HepG2 (cell line): ENCODE results near the gene CIAO2A. TPM values are rescaled to one million over a fixed set of nuclear protein-coding genes. Genes with fewer than 3 reads are reported as not detected.
A peak's percentile ranks its signal among the peaks of the same experiment; 100 is the strongest.

Source experiments
- BATF2 ChIP-seq: sonication (generic); formaldehyde crosslinking; IDR thresholded peaks from 2 replicates; pipeline ENCODE4 v1.8.0; 2022; ENCODE audit warnings: mild to moderate bottlenecking, missing genetic modification reagents, moderate library complexity
- CBFB ChIP-seq: sonication (generic); formaldehyde crosslinking; IDR thresholded peaks from 2 replicates; pipeline ENCODE4 v1.4.0; 2020; ENCODE audit warnings: missing genetic modification reagents
- ELF1 ChIP-seq: sonication (generic); formaldehyde crosslinking; IDR thresholded peaks from 2 replicates; pipeline ENCODE4 v1.4.0; 2020; ENCODE audit warnings: missing genetic modification reagents
- MAFK ChIP-seq, 2 experiments: IDR thresholded peaks in 1 of 2; conservative IDR thresholded peaks in 1 of 2; 2 replicates each; pipeline ENCODE4 v1.6.1; 2011; ENCODE audit warnings: improper control_type of control experiment in 2 of 2, low read length in 2 of 2
- MAZ ChIP-seq, 2 experiments: sonication (generic) in 1 of 2; formaldehyde crosslinking in 1 of 2; IDR thresholded peaks; 2 replicates each; pipeline versions ENCODE4 v1.5.0 to v1.6.1; 2012 to 2020; ENCODE audit warnings: low read depth in 2 of 2, mild to moderate bottlenecking in 2 of 2, borderline replicate concordance in 1 of 2, improper control_type of control experiment in 1 of 2, low read length in 1 of 2, missing genetic modification reagents in 1 of 2, moderate library complexity in 1 of 2
- NR0B2 ChIP-seq: sonication (generic); formaldehyde crosslinking; IDR thresholded peaks from 2 replicates; pipeline ENCODE4 v1.4.0; 2020; ENCODE audit warnings: mild to moderate bottlenecking, missing genetic modification reagents
- STAT5B ChIP-seq: sonication (generic); formaldehyde crosslinking; IDR thresholded peaks from 2 replicates; pipeline ENCODE4 v1.4.0; 2020; ENCODE audit warnings: missing genetic modification reagents
- TEAD2 ChIP-seq: sonication (generic); formaldehyde crosslinking; IDR thresholded peaks from 2 replicates; pipeline ENCODE4 v1.9.0; 2021; ENCODE audit warnings: missing genetic modification reagents
- ZBTB39 ChIP-seq: sonication (generic); formaldehyde crosslinking; IDR thresholded peaks from 2 replicates; pipeline ENCODE4 v1.5.0; 2020; ENCODE audit warnings: missing genetic modification reagents
- ZFYVE20 ChIP-seq: sonication (generic); formaldehyde crosslinking; IDR thresholded peaks from 2 replicates; pipeline ENCODE4 v1.8.0; 2023; ENCODE audit warnings: low read depth, mild to moderate bottlenecking, moderate library complexity, missing genetic modification reagents, borderline replicate concordance
- ZKSCAN1 ChIP-seq: fragments of 150-350 bp; IDR thresholded peaks from 2 replicates; pipeline ENCODE4 v1.6.1; 2014; ENCODE audit warnings: low read length
- ZNF282 ChIP-seq: fragments of 450-650 bp; IDR thresholded peaks from 2 replicates; pipeline ENCODE4 v1.6.1; 2018; ENCODE audit not compliant: partially characterized antibody
- ZNF513 ChIP-seq: sonication (generic); formaldehyde crosslinking; conservative IDR thresholded peaks from 2 replicates; pipeline ENCODE4 v1.5.0; 2020; ENCODE audit warnings: missing genetic modification reagents
- ZNF572 ChIP-seq: sonication (generic); formaldehyde crosslinking; IDR thresholded peaks from 2 replicates; pipeline ENCODE4 v1.5.1; 2020; ENCODE audit warnings: mild to moderate bottlenecking, missing genetic modification reagents
- ZNF616 ChIP-seq: sonication (generic); formaldehyde crosslinking; IDR thresholded peaks from 2 replicates; pipeline ENCODE4 v1.5.0; 2020; ENCODE audit warnings: low read depth, mild to moderate bottlenecking, missing genetic modification reagents
- ZNF7 ChIP-seq: IDR thresholded peaks from 2 replicates; pipeline ENCODE4 v1.6.1; 2016; ENCODE audit warnings: missing biosample characterization, missing genetic modification reagents
- polyA plus RNA-seq, 8 experiments: library from polyadenylated mRNA; depleted of rRNA in 3 of 8; stranded (reverse) in 7 of 8; unstranded in 1 of 8; fragments of >200 nt; fragmentation: Illumina TruSeq in 4 of 8; extraction: Trizol in 4 of 8; gene quantifications; 2 replicates each; pipeline versions ENCODE4 v1.2.1 to v1.2.3, GENCODE V29; 2011 to 2016; ENCODE audit warnings: low read depth in 4 of 8, missing spikeins in 1 of 8, mixed read lengths in 1 of 8; ENCODE audit not compliant: insufficient read depth in 1 of 8
- total RNA-seq, 5 experiments: library from RNA; depleted of rRNA; stranded (reverse); fragments of >200 nt; fragmentation: Illumina TruSeq; extraction: Trizol; gene quantifications; 2 replicates each; pipeline ENCODE4 v1.2.3, GENCODE V29; 2016; ENCODE audit warnings: low read depth in 1 of 5
- TF ChIP-seq, protein P1 (sequence below): sonication (generic); formaldehyde crosslinking; IDR thresholded peaks from 2 replicates; pipeline ENCODE4 v1.8.1; 2022; ENCODE audit warnings: mild to moderate bottlenecking, missing genetic modification reagents
- TF ChIP-seq, protein P2 (sequence below): sonication (generic); formaldehyde crosslinking; IDR thresholded peaks from 2 replicates; pipeline ENCODE4 v1.4.0; 2020; ENCODE audit warnings: missing genetic modification reagents
- TF ChIP-seq, protein P3 (sequence below): sonication (generic); formaldehyde crosslinking; IDR thresholded peaks from 2 replicates; pipeline ENCODE4 v1.8.0; 2022; ENCODE audit warnings: missing genetic modification reagents, low read depth, mild to moderate bottlenecking, borderline replicate concordance

The CIAO2A gene
- total and polyA plus RNA-seq, 2 of the 13 experiments (the other 11 are each of a cell fraction or from before 2014, with no cell fraction given): 83.0 to 100 TPM

DNA sequence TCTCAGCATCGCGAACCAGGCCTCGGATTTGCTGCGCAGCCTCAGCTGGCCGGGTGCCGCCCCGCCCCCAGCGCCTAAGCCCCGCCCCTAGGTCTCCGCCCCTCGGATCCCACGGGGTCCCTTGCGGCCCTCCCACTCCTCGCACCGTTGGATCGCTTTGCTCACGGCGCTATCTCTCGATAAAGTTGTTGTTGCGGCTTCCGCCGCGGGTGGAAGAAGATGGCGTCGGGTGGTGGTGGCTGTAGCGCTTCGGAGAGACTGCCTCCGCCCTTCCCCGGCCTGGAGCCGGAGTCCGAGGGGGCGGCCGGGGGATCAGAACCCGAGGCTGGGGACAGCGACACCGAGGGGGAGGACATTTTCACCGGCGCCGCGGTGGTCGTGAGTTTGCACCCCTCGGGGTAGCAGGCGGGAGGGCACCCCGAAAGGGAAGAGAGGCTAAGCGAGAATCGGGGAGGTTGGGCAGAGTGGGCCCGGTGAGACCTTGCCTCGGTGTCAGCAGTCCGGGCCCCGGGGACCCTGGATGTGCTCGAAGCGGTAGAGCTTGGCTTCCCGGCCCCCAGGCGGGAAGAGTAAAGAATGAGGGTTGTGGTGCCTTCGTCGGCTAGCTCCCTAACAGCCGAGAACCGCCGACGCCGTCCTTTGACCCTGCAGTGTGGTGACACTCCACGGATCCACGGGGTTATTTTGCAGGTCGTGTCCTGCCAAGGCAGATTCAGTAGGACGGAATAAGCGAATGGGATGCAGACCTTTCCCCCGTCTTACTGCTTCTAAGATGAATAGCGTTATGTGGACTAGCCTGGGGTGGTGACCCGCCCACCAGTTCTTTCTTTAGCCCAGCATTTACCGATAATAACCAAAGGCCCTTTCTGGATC, 2.4 kb upstream of the CIAO2A start, which contains the start of gene SNX1 (continued):
- peak; percentile 68; the same call in 1 of the 2 replicates for TF ChIP-seq MAZ (IDR thresholded peaks at IDR 0.05; ENCODE audit: borderline replicate concordance, low read depth, low read length)
- peak; percentile 57 for TF ChIP-seq MAZ (CRISPR knock-in tag; IDR thresholded peaks at IDR 0.05; ENCODE audit: low read depth)
- 0 out of 2 replicates have a peak, but pooled peaks have one; percentile 53 for TF ChIP-seq ZNF7 (CRISPR knock-in tag)
- peak; percentile 64; the same call in 1 of the 2 replicates for TF ChIP-seq ZNF616
- peak; percentile 75; the same call in 1 of the 2 replicates for TF ChIP-seq BATF2 (CRISPR knock-in tag)
- no peak for TF ChIP-seq ZNF282
- peak; percentile 83 for TF ChIP-seq ELF1 (CRISPR knock-in tag)
- peak; percentile 70; the same call in 1 of the 2 replicates for TF ChIP-seq ZKSCAN1
- TF ChIP-seq MAFK (conservative IDR thresholded peaks at IDR 0.05 in 1 of 2, IDR thresholded peaks at IDR 0.05 in 1 of 2; ENCODE audit: low read length in 2 of 2): no peak
- TF ChIP-seq, protein P1, sequence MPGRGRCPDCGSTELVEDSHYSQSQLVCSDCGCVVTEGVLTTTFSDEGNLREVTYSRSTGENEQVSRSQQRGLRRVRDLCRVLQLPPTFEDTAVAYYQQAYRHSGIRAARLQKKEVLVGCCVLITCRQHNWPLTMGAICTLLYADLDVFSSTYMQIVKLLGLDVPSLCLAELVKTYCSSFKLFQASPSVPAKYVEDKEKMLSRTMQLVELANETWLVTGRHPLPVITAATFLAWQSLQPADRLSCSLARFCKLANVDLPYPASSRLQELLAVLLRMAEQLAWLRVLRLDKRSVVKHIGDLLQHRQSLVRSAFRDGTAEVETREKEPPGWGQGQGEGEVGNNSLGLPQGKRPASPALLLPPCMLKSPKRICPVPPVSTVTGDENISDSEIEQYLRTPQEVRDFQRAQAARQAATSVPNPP: no peak
- TF ChIP-seq NR0B2: peak; percentile 79
- 0 out of 2 replicates have a peak, but pooled peaks have one; percentile 66 for TF ChIP-seq ZNF572 (CRISPR knock-in tag)
- TF ChIP-seq, protein P2, sequence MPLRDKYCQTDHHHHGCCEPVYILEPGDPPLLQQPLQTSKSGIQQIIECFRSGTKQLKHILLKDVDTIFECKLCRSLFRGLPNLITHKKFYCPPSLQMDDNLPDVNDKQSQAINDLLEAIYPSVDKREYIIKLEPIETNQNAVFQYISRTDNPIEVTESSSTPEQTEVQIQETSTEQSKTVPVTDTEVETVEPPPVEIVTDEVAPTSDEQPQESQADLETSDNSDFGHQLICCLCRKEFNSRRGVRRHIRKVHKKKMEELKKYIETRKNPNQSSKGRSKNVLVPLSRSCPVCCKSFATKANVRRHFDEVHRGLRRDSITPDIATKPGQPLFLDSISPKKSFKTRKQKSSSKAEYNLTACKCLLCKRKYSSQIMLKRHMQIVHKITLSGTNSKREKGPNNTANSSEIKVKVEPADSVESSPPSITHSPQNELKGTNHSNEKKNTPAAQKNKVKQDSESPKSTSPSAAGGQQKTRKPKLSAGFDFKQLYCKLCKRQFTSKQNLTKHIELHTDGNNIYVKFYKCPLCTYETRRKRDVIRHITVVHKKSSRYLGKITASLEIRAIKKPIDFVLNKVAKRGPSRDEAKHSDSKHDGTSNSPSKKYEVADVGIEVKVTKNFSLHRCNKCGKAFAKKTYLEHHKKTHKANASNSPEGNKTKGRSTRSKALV (CRISPR knock-in tag): no peak
- TF ChIP-seq, protein P3, sequence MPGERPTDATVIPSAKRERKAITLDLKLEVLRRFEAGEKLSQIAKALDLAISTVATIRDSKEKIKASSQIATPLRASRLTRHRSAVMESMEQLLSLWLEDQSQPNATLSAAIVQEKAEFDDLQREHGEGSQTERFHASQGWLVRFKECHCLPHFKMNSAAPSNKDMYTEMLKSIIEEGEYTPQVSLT (CRISPR knock-in tag): no peak
- no peak for TF ChIP-seq ZFYVE20 (CRISPR knock-in tag)
- TF ChIP-seq ZNF513 (CRISPR knock-in tag): no peak
- TF ChIP-seq CBFB: peak; percentile 94
- no peak for TF ChIP-seq ZBTB39 (CRISPR knock-in tag)
- TF ChIP-seq STAT5B (CRISPR knock-in tag): no peak
- no peak for TF ChIP-seq TEAD2 (CRISPR knock-in tag)
